A673 (cell line): ENCODE measurements around the gene LACTBL1. TPM values are rescaled to one million over a fixed set of nuclear protein-coding genes. Genes with fewer than 3 reads are reported as not detected.

Source experiments
- BruUV-seq: library from RNA; stranded (reverse); fragments of 400-500 nt; replicated peaks from 2 replicates; lab custom pipeline; 2021; lab: Mats Ljungman, UMichigan
- CTCF ChIA-PET: fragments of 300-600 bp; sonication (Branson Sonifier 250); formaldehyde crosslinking; loops from one replicate; lab custom pipeline; 2022; ENCODE audit warnings: antibody characterized with exemption; lab: Charles Lee
- POLR2A ChIA-PET: fragments of 300-600 bp; sonication (Branson Sonifier 250); formaldehyde crosslinking; loops from one replicate; lab custom pipeline; 2022; ENCODE audit warnings: antibody characterized with exemption; ENCODE audit not compliant: low non-redundant PET; lab: Charles Lee
- DNase-seq: peaks from one replicate; pipeline ENCODE4 v3.0.0-alpha.2; 2015; ENCODE audit warnings: low spot score
- H3K27ac ChIP-seq: fragments of 200-600 bp; sonication (generic); 2 replicates; pipeline ENCODE4 v1.5.1; 2016; ENCODE audit warnings: mixed run types, low read depth, mild to moderate bottlenecking, mixed read lengths, antibody characterized with exemption, low read length; ENCODE audit not compliant: poor library complexity, severe bottlenecking
- H3K27me3 ChIP-seq: fragments of 200-600 bp; sonication (generic); replicated peaks from 2 replicates; pipeline ENCODE4 v1.6.1; 2017; ENCODE audit warnings: mixed run types, low read depth, mild to moderate bottlenecking, mixed read lengths, antibody characterized with exemption, low read length; ENCODE audit not compliant: insufficient read depth, poor library complexity
- H3K36me3 ChIP-seq: fragments of 200-600 bp; sonication (generic); 2 replicates; pipeline ENCODE4 v1.6.1; 2016; ENCODE audit warnings: mixed run types, mild to moderate bottlenecking, mixed read lengths, antibody characterized with exemption, low read length; ENCODE audit not compliant: insufficient read depth, poor library complexity, severe bottlenecking
- H3K4me1 ChIP-seq: fragments of 200-600 bp; sonication (generic); 2 replicates; pipeline ENCODE4 v1.6.1; 2017; ENCODE audit warnings: mixed run types, mild to moderate bottlenecking, mixed read lengths, antibody characterized with exemption, low read length; ENCODE audit not compliant: insufficient read depth, poor library complexity, severe bottlenecking
- H3K4me3 ChIP-seq: fragments of 200-600 bp; sonication (generic); 2 replicates; pipeline ENCODE4 v1.5.1; 2016; ENCODE audit warnings: low read depth, mixed run types, mild to moderate bottlenecking, mixed read lengths, low read length; ENCODE audit not compliant: poor library complexity, severe bottlenecking
- H3K9me3 ChIP-seq: fragments of 200-600 bp; sonication (generic); 2 replicates; pipeline ENCODE4 v1.6.1; 2016; ENCODE audit warnings: mixed run types, low read depth, mild to moderate bottlenecking, mixed read lengths, antibody characterized with exemption, low read length; ENCODE audit not compliant: poor library complexity, severe bottlenecking
- CTCF ChIP-seq: fragments of 300-800, 200-600 bp; sonication (generic); conservative IDR thresholded peaks from 2 replicates; pipeline ENCODE4 v1.5.1; 2017; ENCODE audit warnings: low read depth, mild to moderate bottlenecking, antibody characterized with exemption, low read length, moderate library complexity, mixed read lengths
- EZH2 ChIP-seq: fragments of 200-600 bp; sonication (generic); IDR thresholded peaks from 2 replicates; pipeline ENCODE4 v1.6.1; 2017; ENCODE audit warnings: borderline replicate concordance, low read depth, mild to moderate bottlenecking, mixed read lengths, antibody characterized with exemption, low read length; ENCODE audit not compliant: poor library complexity, severe bottlenecking
- intact Hi-C: fragments of 100-400 bp; cut with micrococcal nuclease; formaldehyde crosslinking; loops from one replicate; pipeline ENCODE4 v1.10.0; 2022; ENCODE audit not compliant: unreplicated experiment
- total RNA-seq: library from RNA; stranded (reverse); gene quantifications from 2 replicates; pipeline ENCODE4 v1.2.3, GENCODE V29; 2021

The LACTBL1 gene
- total RNA-seq, 1 experiment from 2014 or later, result 0.24 TPM

- Histone ChIP-seq H3K27me3 (no peaks in the 10 kb centered on the region), H3K36me3 (no peaks in the 10 kb centered on the region), H3K4me1 (peaks cover 28% of the 10 kb centered on the region), H3K4me3 (no peak overlapping the region), H3K9me3 (no peaks in the 10 kb centered on the region), H3K27ac (no peak overlapping the region)
- no TSS peak for BruUV-seq
- no peak for TF ChIP-seq CTCF
- no peak for TF ChIP-seq EZH2
- ChIA-PET CTCF (no interaction called here), POLR2A (no interaction called here)
- no peak for DNase-seq
- intact Hi-C loops, result no loop called here
Observed at GRCh38 chr1:22919341-22920025, 53.2 kb downstream of the LACTBL1 start.

GRCh38 chr1:22918644-22919043 lies 54.0 kb downstream of the LACTBL1 start:
- Histone ChIP-seq H3K4me1 (peaks cover 28% of the 10 kb centered on the region), H3K4me3 (no peak overlapping the region), H3K27ac (no peak overlapping the region), H3K36me3 (no peaks in the 10 kb centered on the region), H3K27me3 (no peaks in the 10 kb centered on the region), H3K9me3 (no peaks in the 10 kb centered on the region)
- CTCF ChIA-PET, result no interaction called here
- BruUV-seq, result no TSS peak
- intact Hi-C loops, result no loop called here
- DNase-seq, result no peak
- no peak for TF ChIP-seq CTCF
- no peak for TF ChIP-seq EZH2
- POLR2A ChIA-PET, result no interaction called here

- Histone ChIP-seq H3K27ac (no peak overlapping the region), H3K27me3 (no peaks in the 10 kb centered on the region), H3K4me1 (peaks cover 28% of the 10 kb centered on the region), H3K9me3 (no peaks in the 10 kb centered on the region), H3K36me3 (no peaks in the 10 kb centered on the region), H3K4me3 (no peak overlapping the region)
- no TSS peak for BruUV-seq
- POLR2A ChIA-PET, result no interaction called here
- DNase-seq, result no peak
- intact Hi-C loops, result no loop called here
- TF ChIP-seq EZH2 (no peak), CTCF (no peak)
- CTCF ChIA-PET, result no interaction called here
Observed at GRCh38 chr1:22917989-22918388, 54.7 kb downstream of the LACTBL1 start.
